ENCODE measurements around the gene ASMTL. TPM values are rescaled to one million over a fixed set of nuclear protein-coding genes. Genes with fewer than 3 reads are reported as not detected.

ASMTL gene
- total and polyA plus RNA-seq, 2 donors (not counting 1 experiment from before 2014, with no cell fraction given) = 12.9 to 19.8 TPM

DNA sequence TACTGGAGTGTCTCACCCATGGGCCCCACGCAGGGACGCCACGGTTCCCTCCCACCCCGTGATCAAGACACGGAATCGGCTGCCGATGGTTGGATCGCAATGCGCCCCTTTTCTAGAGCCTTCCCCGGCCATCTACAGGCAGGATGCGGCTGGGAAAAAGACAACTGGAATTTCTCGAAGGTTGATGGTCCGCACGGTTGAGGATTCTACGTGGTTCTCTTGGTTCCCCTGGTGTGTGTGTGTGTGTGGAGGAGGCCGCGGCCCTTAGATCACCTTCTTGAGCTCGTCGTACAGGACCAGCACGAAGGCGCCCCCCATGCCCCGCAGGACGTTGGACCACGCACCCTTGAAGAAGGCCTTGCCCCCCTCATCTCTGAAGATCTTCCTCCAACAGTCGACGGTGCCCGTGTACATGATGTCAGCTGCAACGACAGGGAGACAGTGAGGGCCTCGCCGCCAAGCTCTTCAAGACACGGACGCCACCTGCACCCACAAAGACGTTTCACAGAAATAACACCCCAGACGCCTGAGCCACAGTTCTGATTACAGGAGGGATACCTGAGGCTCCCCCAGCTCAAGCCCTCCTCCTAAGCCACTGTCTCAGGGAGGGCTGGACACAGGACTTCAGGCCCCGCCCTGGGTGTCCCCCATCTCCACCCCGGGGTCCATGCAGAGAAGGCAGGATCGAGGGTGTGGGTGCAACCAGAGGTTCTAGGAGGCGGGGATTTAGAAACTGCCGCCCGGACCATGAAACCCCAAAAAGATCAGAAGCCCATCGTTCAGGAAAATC is 66.2 kb downstream of the ASMTL start:
- Histone ChIP-seq H3K79me2 (ENCODE audit: control insufficient read depth, insufficient read depth, low read length) (peaks cover 44% of the 10 kb centered on the region), H3K9me3 (ENCODE audit: control insufficient read depth, insufficient read depth, low read depth, low read length) (no peaks in the 10 kb centered on the region), H3K4me1 (ENCODE audit: control insufficient read depth, extremely low read depth, insufficient read depth, low read length) (peaks cover 6% of the 10 kb centered on the region), H4K20me1 (ENCODE audit: control insufficient read depth, extremely low read depth, insufficient read depth, low read length) (peaks cover 2% of the 10 kb centered on the region), H3K4me2 (ENCODE audit: extremely low read depth, insufficient read depth, low read length) (no peak overlapping the region), H3K9ac (ENCODE audit: insufficient read depth, low read length) (no peak overlapping the region), H2AFZ (ENCODE audit: low read length) (no peak overlapping the region), H3K27me3 (ENCODE audit: control insufficient read depth, insufficient read depth, low read length) (no peaks in the 10 kb centered on the region), H3K27ac (ENCODE audit: insufficient read depth, low read length) (no peak overlapping the region), H3K4me3 (replicated peaks in 1 of 4; ENCODE audit: control extremely low read depth in 1 of 4, insufficient read depth in 1 of 4, low read depth in 3 of 4, low read length in 4 of 4) (no peak overlapping the region), H3K36me3 (ENCODE audit: control insufficient read depth, insufficient read depth, low read length) (peaks cover 42% of the 10 kb centered on the region)
- no peak for DNase-seq (ENCODE audit: low read depth in 2 of 2)
- TF ChIP-seq EZH2 (IDR thresholded peaks at IDR 0.05; ENCODE audit: low read length, missing control alignments) = no peak
- TF ChIP-seq, protein P1, sequence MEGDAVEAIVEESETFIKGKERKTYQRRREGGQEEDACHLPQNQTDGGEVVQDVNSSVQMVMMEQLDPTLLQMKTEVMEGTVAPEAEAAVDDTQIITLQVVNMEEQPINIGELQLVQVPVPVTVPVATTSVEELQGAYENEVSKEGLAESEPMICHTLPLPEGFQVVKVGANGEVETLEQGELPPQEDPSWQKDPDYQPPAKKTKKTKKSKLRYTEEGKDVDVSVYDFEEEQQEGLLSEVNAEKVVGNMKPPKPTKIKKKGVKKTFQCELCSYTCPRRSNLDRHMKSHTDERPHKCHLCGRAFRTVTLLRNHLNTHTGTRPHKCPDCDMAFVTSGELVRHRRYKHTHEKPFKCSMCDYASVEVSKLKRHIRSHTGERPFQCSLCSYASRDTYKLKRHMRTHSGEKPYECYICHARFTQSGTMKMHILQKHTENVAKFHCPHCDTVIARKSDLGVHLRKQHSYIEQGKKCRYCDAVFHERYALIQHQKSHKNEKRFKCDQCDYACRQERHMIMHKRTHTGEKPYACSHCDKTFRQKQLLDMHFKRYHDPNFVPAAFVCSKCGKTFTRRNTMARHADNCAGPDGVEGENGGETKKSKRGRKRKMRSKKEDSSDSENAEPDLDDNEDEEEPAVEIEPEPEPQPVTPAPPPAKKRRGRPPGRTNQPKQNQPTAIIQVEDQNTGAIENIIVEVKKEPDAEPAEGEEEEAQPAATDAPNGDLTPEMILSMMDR (conservative IDR thresholded peaks at IDR 0.05 in 1 of 2, IDR thresholded peaks at IDR 0.05 in 1 of 2; ENCODE audit: low read depth in 1 of 2, low read length in 2 of 2) = no peak

DNA sequence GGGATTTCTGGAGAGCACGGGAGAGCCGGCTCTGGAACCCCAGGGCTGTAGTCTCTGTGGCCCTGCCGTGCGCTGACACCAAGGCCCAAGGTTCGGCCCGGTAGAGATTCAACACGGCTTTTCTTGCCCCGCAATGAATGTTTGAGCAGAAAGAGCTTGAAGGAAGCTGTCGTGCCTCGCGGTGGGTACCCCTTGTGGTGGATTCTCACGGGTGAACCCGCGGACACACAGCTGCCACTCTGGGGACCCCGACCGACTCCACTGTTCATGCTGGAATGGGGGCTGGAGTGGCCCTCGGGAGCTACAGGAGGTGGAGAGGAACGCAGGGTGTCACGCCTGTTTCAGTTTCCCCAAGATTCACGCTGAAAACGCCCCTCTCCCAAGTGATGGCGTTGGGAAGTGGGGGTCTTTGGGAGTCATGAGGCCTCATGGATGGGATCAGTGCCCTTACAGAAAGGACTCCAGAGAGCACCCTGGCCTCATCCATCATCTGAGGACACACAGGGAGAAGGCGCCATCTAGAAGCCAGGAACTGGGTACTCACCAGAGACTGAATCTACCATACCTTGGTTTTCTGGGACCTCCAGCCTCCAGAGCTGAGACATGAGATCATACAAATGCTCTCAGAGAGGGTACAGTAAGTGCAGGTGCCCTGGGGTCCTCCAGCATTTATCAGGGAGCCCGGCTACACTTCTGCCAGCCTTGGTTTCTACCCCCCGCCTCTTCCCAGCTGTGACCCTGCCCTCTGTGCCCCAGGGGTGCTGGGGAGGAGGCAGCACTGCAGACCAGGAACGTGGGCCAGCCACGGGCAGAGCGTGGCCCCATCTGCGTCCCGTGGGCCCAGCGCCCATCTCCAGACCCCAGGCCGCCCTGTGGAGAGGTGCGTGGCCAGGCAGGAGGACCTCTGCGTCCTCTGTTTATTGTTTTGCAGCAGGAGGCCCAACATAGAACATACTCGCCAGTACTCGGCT is 67.2 kb downstream of the ASMTL start:
- Histone ChIP-seq H3K9me3 (ENCODE audit: control insufficient read depth, insufficient read depth, low read depth, low read length) (no peaks in the 10 kb centered on the region), H3K4me3 (replicated peaks in 1 of 4; ENCODE audit: control extremely low read depth in 1 of 4, insufficient read depth in 1 of 4, low read depth in 3 of 4, low read length in 4 of 4) (no peak overlapping the region), H3K4me1 (ENCODE audit: control insufficient read depth, extremely low read depth, insufficient read depth, low read length) (peaks cover 4% of the 10 kb centered on the region), H4K20me1 (ENCODE audit: control insufficient read depth, extremely low read depth, insufficient read depth, low read length) (peaks cover 2% of the 10 kb centered on the region), H2AFZ (ENCODE audit: low read length) (no peak overlapping the region), H3K4me2 (ENCODE audit: extremely low read depth, insufficient read depth, low read length) (no peak overlapping the region), H3K27me3 (ENCODE audit: control insufficient read depth, insufficient read depth, low read length) (no peaks in the 10 kb centered on the region), H3K79me2 (ENCODE audit: control insufficient read depth, insufficient read depth, low read length) (peaks cover 35% of the 10 kb centered on the region), H3K27ac (ENCODE audit: insufficient read depth, low read length) (no peak overlapping the region), H3K36me3 (ENCODE audit: control insufficient read depth, insufficient read depth, low read length) (peaks cover 42% of the 10 kb centered on the region), H3K9ac (ENCODE audit: insufficient read depth, low read length) (no peak overlapping the region)
- no peak for TF ChIP-seq EZH2 (IDR thresholded peaks at IDR 0.05; ENCODE audit: low read length, missing control alignments)
- TF ChIP-seq, protein P1 (conservative IDR thresholded peaks at IDR 0.05 in 1 of 2, IDR thresholded peaks at IDR 0.05 in 1 of 2; ENCODE audit: low read depth in 1 of 2, low read length in 2 of 2) = no peak
- no peak for DNase-seq (ENCODE audit: low read depth in 2 of 2)

DNA sequence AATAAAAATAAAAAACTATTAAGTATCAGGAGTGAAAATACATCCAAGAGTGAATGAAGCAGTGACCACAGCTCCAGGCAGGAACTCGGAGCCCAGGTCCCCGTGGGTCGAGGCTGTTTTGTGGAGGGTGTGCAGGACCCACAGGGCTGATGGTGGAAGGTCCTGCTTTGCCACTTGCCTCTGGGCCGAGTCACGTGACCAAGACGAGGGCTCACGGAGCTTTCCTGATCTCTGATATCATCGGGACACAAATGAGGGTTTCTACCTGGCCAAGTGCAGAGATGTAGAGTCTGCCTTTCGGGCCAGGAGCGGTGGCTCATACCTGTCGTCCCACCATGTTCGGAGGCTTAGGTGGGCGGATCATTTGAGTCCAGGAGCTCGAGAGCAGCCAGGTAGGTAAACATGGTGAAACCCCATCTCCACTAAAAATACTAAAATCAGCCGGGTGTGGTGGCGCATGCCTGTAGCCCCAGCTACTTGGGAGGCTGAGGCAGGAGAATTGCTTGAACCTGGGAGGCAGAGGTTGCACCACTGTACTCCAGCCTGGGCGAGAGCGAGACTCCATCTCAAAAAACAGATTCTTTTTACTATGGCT is 68.0 kb downstream of the ASMTL start:
- Histone ChIP-seq H3K4me3 (replicated peaks in 1 of 4; ENCODE audit: control extremely low read depth in 1 of 4, insufficient read depth in 1 of 4, low read depth in 3 of 4, low read length in 4 of 4) (no peak overlapping the region), H4K20me1 (ENCODE audit: control insufficient read depth, extremely low read depth, insufficient read depth, low read length) (peaks cover 2% of the 10 kb centered on the region), H3K4me2 (ENCODE audit: extremely low read depth, insufficient read depth, low read length) (no peak overlapping the region), H3K79me2 (ENCODE audit: control insufficient read depth, insufficient read depth, low read length) (peaks cover 27% of the 10 kb centered on the region), H3K4me1 (ENCODE audit: control insufficient read depth, extremely low read depth, insufficient read depth, low read length) (peaks cover 3% of the 10 kb centered on the region), H3K9me3 (ENCODE audit: control insufficient read depth, insufficient read depth, low read depth, low read length) (no peaks in the 10 kb centered on the region), H3K27me3 (ENCODE audit: control insufficient read depth, insufficient read depth, low read length) (no peaks in the 10 kb centered on the region), H2AFZ (ENCODE audit: low read length) (no peak overlapping the region), H3K36me3 (ENCODE audit: control insufficient read depth, insufficient read depth, low read length) (peaks cover 40% of the 10 kb centered on the region), H3K9ac (ENCODE audit: insufficient read depth, low read length) (no peak overlapping the region), H3K27ac (ENCODE audit: insufficient read depth, low read length) (no peak overlapping the region)
- TF ChIP-seq EZH2 (IDR thresholded peaks at IDR 0.05; ENCODE audit: low read length, missing control alignments) = no peak
- TF ChIP-seq, protein P1 (conservative IDR thresholded peaks at IDR 0.05 in 1 of 2, IDR thresholded peaks at IDR 0.05 in 1 of 2; ENCODE audit: low read depth in 1 of 2, low read length in 2 of 2) = no peak
- DNase-seq (ENCODE audit: low read depth in 2 of 2) = no peak

Data from fibroblast of lung (primary cell).